Liver (tissue), 9 donors: Measurements from ENCODE around the gene PKN2. TPM values are rescaled to one million over a fixed set of nuclear protein-coding genes. Genes with fewer than 3 reads are reported as not detected.

ENCODE experiments used
- DNase-seq: peaks from one replicate; pipeline ENCODE4 v3.0.0-alpha.2; 2017; ENCODE audit warnings: low spot score
- H3K27ac ChIP-seq, 2 donors: one replicate each; pipeline ENCODE4 v1.7.0; 2013; ENCODE audit warnings: inconsistent platforms in 2 of 2, low read length in 2 of 2, control low read depth in 1 of 2, low read depth in 1 of 2, mild to moderate bottlenecking in 1 of 2
- H3K27me3 ChIP-seq, 4 donors: one replicate each; pipeline versions ENCODE4 v1.6.1 to v1.7.0; 2013; ENCODE audit warnings: low read length in 3 of 4, inconsistent platforms in 1 of 4, mild to moderate bottlenecking in 1 of 4, moderate library complexity in 1 of 4; ENCODE audit not compliant: control insufficient read depth in 4 of 4, insufficient read depth in 4 of 4
- H3K36me3 ChIP-seq, 4 donors: one replicate each; pipeline versions ENCODE4 v1.6.1 to v1.7.0; 2013; ENCODE audit warnings: low read length in 3 of 4, mild to moderate bottlenecking in 3 of 4, low read depth in 1 of 4, moderate library complexity in 1 of 4; ENCODE audit not compliant: control insufficient read depth in 4 of 4, insufficient read depth in 3 of 4
- H3K4me1 ChIP-seq, 4 donors: one replicate each; pipeline versions ENCODE4 v1.6.1 to v1.7.0; 2013; ENCODE audit warnings: low read length in 3 of 4, mild to moderate bottlenecking in 3 of 4, moderate library complexity in 1 of 4; ENCODE audit not compliant: control insufficient read depth in 4 of 4, insufficient read depth in 4 of 4
- H3K4me3 ChIP-seq, 3 donors: one replicate each; pipeline versions ENCODE4 v1.6.1 to v1.7.0; 2013; ENCODE audit warnings: low read length in 3 of 3, control low read depth in 1 of 3, low read depth in 1 of 3, mild to moderate bottlenecking in 1 of 3
- H3K9ac ChIP-seq, 2 donors: one replicate each; pipeline ENCODE4 v1.7.0; 2013; ENCODE audit warnings: low read length in 2 of 2, mild to moderate bottlenecking in 2 of 2, moderate library complexity in 2 of 2, control low read depth in 1 of 2, low read depth in 1 of 2
- H3K9me3 ChIP-seq, 4 donors: one replicate each; pipeline versions ENCODE4 v1.6.1 to v1.7.0; 2013; ENCODE audit warnings: low read length in 3 of 4; ENCODE audit not compliant: control insufficient read depth in 4 of 4
- ATF3 ChIP-seq: IDR thresholded peaks from 2 replicates; pipeline ENCODE4 v1.6.1; 2016; ENCODE audit warnings: antibody characterized with exemption
- EGR1 ChIP-seq, 2 donors: IDR thresholded peaks; 2 replicates each; pipeline ENCODE4 v1.6.1; 2016 to 2018; ENCODE audit warnings: antibody characterized with exemption in 2 of 2, low read depth in 2 of 2
- FOXA1 ChIP-seq: IDR thresholded peaks from 2 replicates; pipeline ENCODE4 v1.6.1; 2016; ENCODE audit warnings: antibody characterized with exemption
- FOXA2 ChIP-seq: IDR thresholded peaks from 2 replicates; pipeline ENCODE4 v1.6.1; 2016; ENCODE audit warnings: antibody characterized with exemption
- HNF4A ChIP-seq, 2 donors: conservative IDR thresholded peaks; 2 replicates each; pipeline ENCODE4 v1.6.1; 2016; ENCODE audit warnings: antibody characterized with exemption in 2 of 2, mild to moderate bottlenecking in 2 of 2
- HNF4G ChIP-seq: IDR thresholded peaks from 2 replicates; pipeline ENCODE4 v1.6.1; 2016; ENCODE audit warnings: antibody characterized with exemption
- JUND ChIP-seq, 2 donors: IDR thresholded peaks; 2 replicates each; pipeline ENCODE4 v1.6.1; 2016; ENCODE audit warnings: antibody characterized with exemption in 2 of 2
- NR2F2 ChIP-seq: IDR thresholded peaks from 2 replicates; pipeline ENCODE4 v1.6.1; 2016; ENCODE audit warnings: antibody characterized with exemption
- RAD21 ChIP-seq, 2 donors: IDR thresholded peaks; 2 replicates each; pipeline ENCODE4 v1.6.1; 2016; ENCODE audit warnings: antibody characterized with exemption in 2 of 2, mild to moderate bottlenecking in 2 of 2
- RXRA ChIP-seq, 2 donors: IDR thresholded peaks; 2 replicates each; pipeline ENCODE4 v1.6.1; 2017 to 2018; ENCODE audit warnings: antibody characterized with exemption in 2 of 2, mild to moderate bottlenecking in 1 of 2
- SP1 ChIP-seq: IDR thresholded peaks from 2 replicates; pipeline ENCODE4 v1.6.1; 2018; ENCODE audit warnings: antibody characterized with exemption, mild to moderate bottlenecking
- TAF1 ChIP-seq: conservative IDR thresholded peaks from 2 replicates; pipeline ENCODE4 v1.6.1; 2016; ENCODE audit warnings: antibody characterized with exemption, mild to moderate bottlenecking
- YY1 ChIP-seq: IDR thresholded peaks from 2 replicates; pipeline ENCODE4 v1.6.1; 2016; ENCODE audit warnings: antibody characterized with exemption, mild to moderate bottlenecking
- WGBS: extraction: QIAGEN DNeasy Blood & Tissue Kit; methylation state at CpG from one replicate; pipeline ENCODE4 v1.1.7; 2013; 5-methylcytosine and 5-hydroxymethylcytosine counted together
- polyA plus RNA-seq, 2 donors: library from polyadenylated mRNA; stranded (reverse) in 1 of 2; unstranded in 1 of 2; fragments of 200-250 nt in 1 of 2; fragments of >200 nt in 1 of 2; fragmentation: Nextera tagmentation in 1 of 2; extraction: Ambion mirVana in 1 of 2; gene quantifications; one replicate each; pipeline versions ENCODE4 v1.2.1 to v1.2.3, GENCODE V29; 2013 to 2015
- total RNA-seq, 2 donors: library from RNA; depleted of rRNA; stranded (reverse); fragments of >200 nt; gene quantifications; one replicate each; pipeline ENCODE4 v1.2.3, GENCODE V29; 2014
- TF ChIP-seq, protein P1 (sequence below): fragments of 150-350 bp; IDR thresholded peaks from 2 replicates; pipeline ENCODE4 v1.5.1; 2017; ENCODE audit warnings: improper control_type of control experiment, low read depth, low read length; ENCODE audit not compliant: missing input control
- TF ChIP-seq, protein P2 (sequence below): IDR thresholded peaks from 2 replicates; pipeline ENCODE4 v1.6.1; 2016; ENCODE audit warnings: antibody characterized with exemption
- TF ChIP-seq, protein P3 (sequence below): IDR thresholded peaks from 2 replicates; pipeline ENCODE4 v1.6.1; 2016; ENCODE audit warnings: antibody characterized with exemption, mild to moderate bottlenecking
- TF ChIP-seq, protein P4 (sequence below): IDR thresholded peaks from 2 replicates; pipeline ENCODE4 v1.6.1; 2016; ENCODE audit warnings: antibody characterized with exemption
- donor health status: healthy.
- donor health status: healthy.
- donor health status: healthy.
- donor health status: healthy.
- donor health status: healthy.

The PKN2 gene
- total and polyA plus RNA-seq, 4 donors = 4.4 to 20.7 (median 13.3) TPM

DNA sequence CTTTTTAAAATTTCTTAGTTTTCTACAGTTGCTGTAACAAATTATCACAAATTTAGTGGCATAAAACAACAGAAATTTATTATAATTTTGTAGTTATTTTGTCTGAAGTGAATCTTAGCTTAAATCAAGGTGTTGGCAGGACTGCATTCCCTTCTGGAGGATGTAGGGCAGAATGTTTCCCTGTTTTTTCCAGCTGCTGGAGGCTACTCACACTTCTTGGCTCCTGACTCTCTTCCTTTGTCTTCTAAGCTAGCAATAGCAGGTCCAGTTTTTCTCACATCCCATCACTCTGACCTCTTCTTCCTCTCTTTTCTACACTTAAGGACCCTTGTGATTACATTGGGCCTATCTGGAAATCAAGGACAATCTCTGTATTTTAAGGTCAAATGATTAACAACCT lies 84.1 kb downstream of the PKN2 start:
- no peaks in the 10 kb centered on the region for H3K9me3 ChIP-seq
- H3K27me3 ChIP-seq = no peaks in the 10 kb centered on the region
- peaks cover 3 to 21% (median 10%) of the 10 kb centered on the region in 4 donors for H3K36me3 ChIP-seq
- TF ChIP-seq RAD21 (IDR thresholded peaks at IDR 0.05) (no peak), HNF4A (conservative IDR thresholded peaks at IDR 0.05) (no peak), JUND (IDR thresholded peaks at IDR 0.05) (no peak), YY1 (no peak), EGR1 (IDR thresholded peaks at IDR 0.05; ENCODE audit: low read depth in 2 of 2) (no peak), FOXA2 (no peak), FOXA1 (no peak), ATF3 (no peak)
- TF ChIP-seq, protein P1, sequence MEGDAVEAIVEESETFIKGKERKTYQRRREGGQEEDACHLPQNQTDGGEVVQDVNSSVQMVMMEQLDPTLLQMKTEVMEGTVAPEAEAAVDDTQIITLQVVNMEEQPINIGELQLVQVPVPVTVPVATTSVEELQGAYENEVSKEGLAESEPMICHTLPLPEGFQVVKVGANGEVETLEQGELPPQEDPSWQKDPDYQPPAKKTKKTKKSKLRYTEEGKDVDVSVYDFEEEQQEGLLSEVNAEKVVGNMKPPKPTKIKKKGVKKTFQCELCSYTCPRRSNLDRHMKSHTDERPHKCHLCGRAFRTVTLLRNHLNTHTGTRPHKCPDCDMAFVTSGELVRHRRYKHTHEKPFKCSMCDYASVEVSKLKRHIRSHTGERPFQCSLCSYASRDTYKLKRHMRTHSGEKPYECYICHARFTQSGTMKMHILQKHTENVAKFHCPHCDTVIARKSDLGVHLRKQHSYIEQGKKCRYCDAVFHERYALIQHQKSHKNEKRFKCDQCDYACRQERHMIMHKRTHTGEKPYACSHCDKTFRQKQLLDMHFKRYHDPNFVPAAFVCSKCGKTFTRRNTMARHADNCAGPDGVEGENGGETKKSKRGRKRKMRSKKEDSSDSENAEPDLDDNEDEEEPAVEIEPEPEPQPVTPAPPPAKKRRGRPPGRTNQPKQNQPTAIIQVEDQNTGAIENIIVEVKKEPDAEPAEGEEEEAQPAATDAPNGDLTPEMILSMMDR = no peak
- TF ChIP-seq, protein P2, sequence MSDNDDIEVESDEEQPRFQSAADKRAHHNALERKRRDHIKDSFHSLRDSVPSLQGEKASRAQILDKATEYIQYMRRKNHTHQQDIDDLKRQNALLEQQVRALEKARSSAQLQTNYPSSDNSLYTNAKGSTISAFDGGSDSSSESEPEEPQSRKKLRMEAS = no peak
- TF ChIP-seq, protein P3, sequence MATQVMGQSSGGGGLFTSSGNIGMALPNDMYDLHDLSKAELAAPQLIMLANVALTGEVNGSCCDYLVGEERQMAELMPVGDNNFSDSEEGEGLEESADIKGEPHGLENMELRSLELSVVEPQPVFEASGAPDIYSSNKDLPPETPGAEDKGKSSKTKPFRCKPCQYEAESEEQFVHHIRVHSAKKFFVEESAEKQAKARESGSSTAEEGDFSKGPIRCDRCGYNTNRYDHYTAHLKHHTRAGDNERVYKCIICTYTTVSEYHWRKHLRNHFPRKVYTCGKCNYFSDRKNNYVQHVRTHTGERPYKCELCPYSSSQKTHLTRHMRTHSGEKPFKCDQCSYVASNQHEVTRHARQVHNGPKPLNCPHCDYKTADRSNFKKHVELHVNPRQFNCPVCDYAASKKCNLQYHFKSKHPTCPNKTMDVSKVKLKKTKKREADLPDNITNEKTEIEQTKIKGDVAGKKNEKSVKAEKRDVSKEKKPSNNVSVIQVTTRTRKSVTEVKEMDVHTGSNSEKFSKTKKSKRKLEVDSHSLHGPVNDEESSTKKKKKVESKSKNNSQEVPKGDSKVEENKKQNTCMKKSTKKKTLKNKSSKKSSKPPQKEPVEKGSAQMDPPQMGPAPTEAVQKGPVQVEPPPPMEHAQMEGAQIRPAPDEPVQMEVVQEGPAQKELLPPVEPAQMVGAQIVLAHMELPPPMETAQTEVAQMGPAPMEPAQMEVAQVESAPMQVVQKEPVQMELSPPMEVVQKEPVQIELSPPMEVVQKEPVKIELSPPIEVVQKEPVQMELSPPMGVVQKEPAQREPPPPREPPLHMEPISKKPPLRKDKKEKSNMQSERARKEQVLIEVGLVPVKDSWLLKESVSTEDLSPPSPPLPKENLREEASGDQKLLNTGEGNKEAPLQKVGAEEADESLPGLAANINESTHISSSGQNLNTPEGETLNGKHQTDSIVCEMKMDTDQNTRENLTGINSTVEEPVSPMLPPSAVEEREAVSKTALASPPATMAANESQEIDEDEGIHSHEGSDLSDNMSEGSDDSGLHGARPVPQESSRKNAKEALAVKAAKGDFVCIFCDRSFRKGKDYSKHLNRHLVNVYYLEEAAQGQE = no peak
- no peaks in the 10 kb centered on the region for H3K4me1 ChIP-seq
- H3K4me3 ChIP-seq = no peak overlapping the region
- no peak overlapping the region for H3K27ac ChIP-seq
- H3K9ac ChIP-seq = no peak overlapping the region
- no peak for DNase-seq

DNA sequence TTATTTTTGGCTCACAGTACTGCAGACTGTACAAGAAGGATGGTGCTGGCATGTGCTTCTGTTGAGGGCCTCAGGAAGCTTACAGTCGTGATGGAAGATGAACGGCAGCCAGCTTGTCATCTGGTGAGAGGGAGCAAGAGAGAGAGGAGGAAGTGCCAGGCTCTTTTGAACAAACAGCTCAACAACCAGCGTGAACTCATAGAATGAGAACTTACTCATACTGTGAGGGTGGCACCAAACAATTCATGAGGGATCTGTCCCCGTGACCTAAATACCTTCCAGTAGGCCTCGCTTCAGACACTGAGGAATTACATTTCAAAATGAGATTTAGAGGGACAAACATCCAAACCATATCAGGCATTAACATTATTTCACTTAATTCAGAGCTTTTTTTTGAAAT lies 84.7 kb downstream of the PKN2 start:
- Histone ChIP-seq H3K36me3 (peaks cover 3 to 23% (median 10%) of the 10 kb centered on the region in 4 donors), H3K4me3 (no peak overlapping the region), H3K9ac (no peak overlapping the region), H3K27me3 (no peaks in the 10 kb centered on the region), H3K4me1 (no peaks in the 10 kb centered on the region), H3K27ac (no peak overlapping the region), H3K9me3 (no peaks in the 10 kb centered on the region)
- WGBS = 94% methylated on average over 5 of the region's 5 CpGs
- DNase-seq = no peak
- TF ChIP-seq, protein P1 = no peak
- no peak for TF ChIP-seq EGR1 (IDR thresholded peaks at IDR 0.05; ENCODE audit: low read depth in 2 of 2)
- TF ChIP-seq HNF4G = no peak
- no peak for TF ChIP-seq RAD21 (IDR thresholded peaks at IDR 0.05)
- no peak for TF ChIP-seq FOXA1
- TF ChIP-seq YY1 = no peak
- TF ChIP-seq, protein P3 = no peak
- no peak for TF ChIP-seq ATF3
- no peak for TF ChIP-seq JUND (IDR thresholded peaks at IDR 0.05)
- TF ChIP-seq, protein P2 = no peak
- no peak for TF ChIP-seq SP1
- no peak for TF ChIP-seq NR2F2
- TF ChIP-seq TAF1 = no peak
- no peak for TF ChIP-seq RXRA (IDR thresholded peaks at IDR 0.05)
- TF ChIP-seq FOXA2 = no peak
- TF ChIP-seq HNF4A (conservative IDR thresholded peaks at IDR 0.05) = no peak
- TF ChIP-seq, protein P4, sequence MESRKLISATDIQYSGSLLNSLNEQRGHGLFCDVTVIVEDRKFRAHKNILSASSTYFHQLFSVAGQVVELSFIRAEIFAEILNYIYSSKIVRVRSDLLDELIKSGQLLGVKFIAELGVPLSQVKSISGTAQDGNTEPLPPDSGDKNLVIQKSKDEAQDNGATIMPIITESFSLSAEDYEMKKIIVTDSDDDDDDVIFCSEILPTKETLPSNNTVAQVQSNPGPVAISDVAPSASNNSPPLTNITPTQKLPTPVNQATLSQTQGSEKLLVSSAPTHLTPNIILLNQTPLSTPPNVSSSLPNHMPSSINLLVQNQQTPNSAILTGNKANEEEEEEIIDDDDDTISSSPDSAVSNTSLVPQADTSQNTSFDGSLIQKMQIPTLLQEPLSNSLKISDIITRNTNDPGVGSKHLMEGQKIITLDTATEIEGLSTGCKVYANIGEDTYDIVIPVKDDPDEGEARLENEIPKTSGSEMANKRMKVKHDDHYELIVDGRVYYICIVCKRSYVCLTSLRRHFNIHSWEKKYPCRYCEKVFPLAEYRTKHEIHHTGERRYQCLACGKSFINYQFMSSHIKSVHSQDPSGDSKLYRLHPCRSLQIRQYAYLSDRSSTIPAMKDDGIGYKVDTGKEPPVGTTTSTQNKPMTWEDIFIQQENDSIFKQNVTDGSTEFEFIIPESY = no peak
